HG02763 (cell line): Measurements from ENCODE around the gene OIP5.
"Not testable (repeated sequence)": the region's sequence is repeated elsewhere in the genome, so short reads cannot be mapped to it uniquely, and the experiment has no call there.

Experiments used
- ATAC-seq: cut with Tn5 transposase; IDR thresholded peaks from one replicate; pipeline ENCODE4 v1.9.1; 2021; ENCODE audit warnings: mild to moderate bottlenecking, moderate library complexity; ENCODE audit not compliant: unreplicated experiment

Gene OIP5

DNA sequence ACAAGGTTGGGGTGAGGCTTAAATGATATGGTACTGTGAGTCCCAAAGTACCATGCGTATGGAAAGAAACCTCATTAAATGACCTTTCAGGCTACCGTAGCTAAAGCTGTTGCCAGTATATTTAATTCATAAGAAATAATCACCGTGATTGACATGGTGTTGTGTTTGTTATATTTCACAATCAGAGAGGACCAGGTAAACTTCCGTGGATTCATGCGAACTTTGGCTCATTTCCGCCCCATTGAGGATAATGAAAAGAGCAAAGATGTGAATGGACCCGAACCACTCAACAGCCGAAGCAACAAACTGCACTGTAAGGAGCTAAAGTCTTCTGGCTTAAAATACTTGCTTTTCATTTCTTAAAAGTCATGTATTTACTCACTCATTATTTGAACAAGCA is 69.8 kb downstream of the OIP5 start:
- ATAC-seq = no peak

GRCh38 chr15:41260924-41261323 is 71.5 kb downstream of the OIP5 start:
- ATAC-seq = not testable (repeated sequence)

GRCh38 chr15:41259546-41260189 is 72.7 kb downstream of the OIP5 start:
- ATAC-seq = no peak
